Activated T-cell treated with anti-CD3 and anti-CD28 coated beads for 4 hours (primary cell): Measurements from ENCODE around the gene ADK.
A peak's percentile ranks its signal among the peaks of the same experiment; 100 is the strongest.

Experiments used
- DNase-seq: peaks from one replicate; pipeline ENCODE4 v3.0.0-alpha.2; 2020

The ADK gene

GRCh38 chr10:74150204-74150989, 624 bp upstream of the ADK start, which contains the start of gene AP3M1:
Gene AP3M1, minus strand, starts transcription at chr10:74150828. Its CDS starts 12,449 bp downstream, at chr10:74138379.
- peak; percentile 66 for DNase-seq

- DNase-seq, result no peak
These were observed 1.1 kb downstream of the ADK start for GRCh38 chr10:74151879-74152722.

- no peak for DNase-seq
These were observed 2.1 kb downstream of the ADK start for GRCh38 chr10:74153123-74153522.

GRCh38 chr10:74153676-74154075, 2.7 kb downstream of the ADK start:
- no peak for DNase-seq

GRCh38 chr10:74156919-74157289, 5.9 kb downstream of the ADK start:
- DNase-seq, result no peak

GRCh38 chr10:74160013-74160412, 9.0 kb downstream of the ADK start:
- DNase-seq, result no peak

GRCh38 chr10:74163319-74164068, 12.5 kb downstream of the ADK start:
- no peak for DNase-seq

GRCh38 chr10:74164716-74165529, 13.9 kb downstream of the ADK start:
- DNase-seq, result no peak

- no peak for DNase-seq
These were observed 14.5 kb downstream of the ADK start for GRCh38 chr10:74165530-74165901.

- DNase-seq, result no peak
These were observed 16.4 kb downstream of the ADK start for GRCh38 chr10:74167443-74167842.

GRCh38 chr10:74171625-74172024, 20.6 kb downstream of the ADK start:
- no peak for DNase-seq

GRCh38 chr10:74174521-74174920, 23.5 kb downstream of the ADK start:
- DNase-seq, result no peak

- no peak for DNase-seq
These were observed 24.7 kb downstream of the ADK start for GRCh38 chr10:74175510-74176379.

GRCh38 chr10:74176380-74177139, 25.5 kb downstream of the ADK start:
- peak; percentile 90 for DNase-seq

- DNase-seq, result peak; percentile 59
These were observed 26.2 kb downstream of the ADK start for GRCh38 chr10:74177140-74177677.

GRCh38 chr10:74178042-74178791, 27.2 kb downstream of the ADK start:
- no peak for DNase-seq

GRCh38 chr10:74179111-74179710, 28.2 kb downstream of the ADK start:
- DNase-seq, result no peak

GRCh38 chr10:74186678-74187077, 35.7 kb downstream of the ADK start:
- no peak for DNase-seq

- no peak for DNase-seq
These were observed 36.2 kb downstream of the ADK start for GRCh38 chr10:74187237-74187636.
